CD14-positive monocyte (primary cell): ENCODE results near the gene CPNE4. TPM values are rescaled to one million over a fixed set of nuclear protein-coding genes. Genes with fewer than 3 reads are reported as not detected.

ENCODE experiments used
- DNase-seq, 3 donors: peaks; one replicate each; pipeline ENCODE4 v3.0.0-alpha.2; 2011 to 2022
- H2AFZ ChIP-seq: 2 replicates; pipeline ENCODE4 v1.6.0; 2012; ENCODE audit warnings: mild to moderate bottlenecking, low read depth, low read length, inconsistent platforms; ENCODE audit not compliant: insufficient read depth, poor library complexity, severe bottlenecking
- H3K27ac ChIP-seq, 2 donors: 1 replicate in 1 of 2; 2 replicates in 1 of 2; pipeline ENCODE4 v1.5.1; 2012 to 2013; ENCODE audit warnings: low read length in 2 of 2, control low read depth in 1 of 2, inconsistent platforms in 1 of 2, low read depth in 1 of 2, mild to moderate bottlenecking in 1 of 2
- H3K27me3 ChIP-seq, 2 donors: one replicate each; pipeline versions ENCODE4 v1.6.0 to v1.6.1; 2011 to 2013; ENCODE audit warnings: low read length in 2 of 2; ENCODE audit not compliant: control insufficient read depth in 2 of 2, insufficient read depth in 2 of 2
- H3K36me3 ChIP-seq, 2 donors: replicated peaks in 1 of 2; 1 replicate in 1 of 2; 2 replicates in 1 of 2; pipeline versions ENCODE4 v1.5.1 to v1.6.1; 2012 to 2013; ENCODE audit warnings: low read length in 2 of 2, control low read depth in 1 of 2, inconsistent platforms in 1 of 2, mild to moderate bottlenecking in 1 of 2; ENCODE audit not compliant: insufficient read depth in 2 of 2, control insufficient read depth in 1 of 2
- H3K4me1 ChIP-seq, 2 donors: 1 replicate in 1 of 2; 2 replicates in 1 of 2; pipeline versions ENCODE4 v1.5.1 to v1.6.1; 2012 to 2013; ENCODE audit warnings: low read length in 2 of 2, control low read depth in 1 of 2, inconsistent platforms in 1 of 2, mild to moderate bottlenecking in 1 of 2, moderate library complexity in 1 of 2; ENCODE audit not compliant: insufficient read depth in 2 of 2, control insufficient read depth in 1 of 2
- H3K4me2 ChIP-seq: replicated peaks from 2 replicates; pipeline ENCODE3; 2012; ENCODE audit warnings: low read length, moderate library complexity, mild to moderate bottlenecking; ENCODE audit not compliant: poor library complexity, severe bottlenecking; ENCODE audit errors: extremely low read depth
- H3K4me3 ChIP-seq, 3 experiments: fragments of 200-600 bp in 1 of 3; sonication (generic) in 1 of 3; replicated peaks in 1 of 3; 1 replicate in 2 of 3; 2 replicates in 1 of 3; pipeline ENCODE4 v1.5.1; 2011 to 2013; ENCODE audit warnings: low read length in 3 of 3, mild to moderate bottlenecking in 3 of 3, control low read depth in 2 of 3, low read depth in 2 of 3, inconsistent platforms in 1 of 3, moderate library complexity in 1 of 3
- H3K79me2 ChIP-seq: 2 replicates; pipeline ENCODE4 v1.6.0; 2012; ENCODE audit warnings: mild to moderate bottlenecking, control low read depth, inconsistent platforms, low read length, moderate library complexity; ENCODE audit not compliant: insufficient read depth
- H3K9ac ChIP-seq: 2 replicates; pipeline ENCODE4 v1.6.0; 2017; ENCODE audit warnings: low read length, mild to moderate bottlenecking; ENCODE audit not compliant: insufficient read depth, poor library complexity, severe bottlenecking
- H3K9me3 ChIP-seq, 2 donors: replicated peaks in 1 of 2; 1 replicate in 1 of 2; 2 replicates in 1 of 2; pipeline versions ENCODE4 v1.5.1 to v1.6.1; 2012 to 2013; ENCODE audit warnings: low read length in 2 of 2, control low read depth in 1 of 2; ENCODE audit not compliant: control insufficient read depth in 1 of 2, insufficient read depth in 1 of 2
- H4K20me1 ChIP-seq: 2 replicates; pipeline ENCODE4 v1.6.0; 2012; ENCODE audit warnings: mild to moderate bottlenecking, low read length, control low read depth, moderate library complexity; ENCODE audit not compliant: insufficient read depth
- H3K27ac Mint-ChIP-seq, 7 donors: one replicate each; pipeline ENCODE4 v1.8.0; 2020; ENCODE audit warnings: mild to moderate bottlenecking in 7 of 7, mixed read lengths in 7 of 7, moderate library complexity in 6 of 7, inconsistent platforms in 2 of 7
- H3K27me3 Mint-ChIP-seq, 3 donors: one replicate each; pipeline ENCODE4 v1.8.0; 2021 to 2022; ENCODE audit warnings: low read depth in 3 of 3, mild to moderate bottlenecking in 3 of 3, mixed read lengths in 3 of 3, moderate library complexity in 3 of 3, inconsistent platforms in 1 of 3
- H3K36me3 Mint-ChIP-seq, 2 donors: one replicate each; pipeline ENCODE4 v1.8.0; 2020; ENCODE audit warnings: mixed read lengths in 2 of 2, inconsistent platforms in 1 of 2, mild to moderate bottlenecking in 1 of 2
- H3K4me1 Mint-ChIP-seq: one replicate; pipeline ENCODE4 v1.8.0; 2020; ENCODE audit warnings: mild to moderate bottlenecking, mixed read lengths
- H3K4me3 Mint-ChIP-seq, 2 donors: one replicate each; pipeline ENCODE4 v1.8.0; 2020; ENCODE audit warnings: mild to moderate bottlenecking in 2 of 2, mixed read lengths in 2 of 2, moderate library complexity in 1 of 2
- H3K9me3 Mint-ChIP-seq, 7 donors: one replicate each; pipeline ENCODE4 v1.8.0; 2020 to 2022; ENCODE audit warnings: mixed read lengths in 7 of 7, mild to moderate bottlenecking in 6 of 7, moderate library complexity in 6 of 7, inconsistent platforms in 2 of 7
- CTCF ChIP-seq: fragments of 200-600 bp; IDR thresholded peaks from one replicate; pipeline ENCODE4 v1.8.0; 2022; ENCODE audit warnings: antibody characterized with exemption, mild to moderate bottlenecking
- WGBS: methylation state at CpG from one replicate; pipeline ENCODE4 v1.1.5; 2013; ENCODE audit warnings: missing lambda C conversion rate; ENCODE audit not compliant: insufficient coverage; 5-methylcytosine and 5-hydroxymethylcytosine counted together
- intact Hi-C, 2 donors: fragments of 100-400 bp; cut with micrococcal nuclease; formaldehyde crosslinking; loops; one replicate each; pipeline versions ENCODE4 v1.15.0 to v1.15.1; 2023
- polyA plus RNA-seq, 3 donors: library from polyadenylated mRNA; depleted of rRNA in 1 of 3; unstranded in 2 of 3; stranded (reverse) in 1 of 3; fragments of 300-500 nt in 2 of 3; fragments of >200 nt in 1 of 3; fragmentation: Illumina TruSeq in 2 of 3; gene quantifications; 1 replicate in 2 of 3; 2 replicates in 1 of 3; pipeline ENCODE4 v1.2.3, GENCODE V29; 2012 to 2021

The CPNE4 gene
- polyA plus RNA-seq, 3 donors: not detected

- Mint-ChIP-seq H3K27me3 (peaks cover 7 to 13% (median 7%) of the 10 kb centered on the region in 3 donors), H3K9me3 (no peaks in the 10 kb centered on the region)
- H3K79me2 ChIP-seq: no peaks in the 10 kb centered on the region
These were observed 31.1 kb downstream of the CPNE4 start for GRCh38 chr3:132003685-132004084.

GRCh38 chr3:132001999-132002398 lies 32.8 kb downstream of the CPNE4 start:
- no peak overlapping the region for H3K4me3 Mint-ChIP-seq
- Histone ChIP-seq H3K9me3 (no peaks in the 10 kb centered on the region), H3K4me3 (no peak overlapping the region), H4K20me1 (no peaks in the 10 kb centered on the region), H3K27me3 (peaks cover 3 to 5% of the 10 kb centered on the region in 2 donors), H3K36me3 (no peaks in the 10 kb centered on the region), H3K27ac (no peak overlapping the region), H3K79me2 (no peaks in the 10 kb centered on the region), H2AFZ (no peak overlapping the region), H3K4me1 (no peaks in the 10 kb centered on the region), H3K9ac (no peak overlapping the region), H3K4me2 (no peak overlapping the region)
- peaks cover 7 to 14% (median 7%) of the 10 kb centered on the region in 3 donors for H3K27me3 Mint-ChIP-seq
- TF ChIP-seq CTCF: no peak
- H3K27ac Mint-ChIP-seq: no peak overlapping the region
- peaks cover 2% of the 10 kb centered on the region for H3K4me1 Mint-ChIP-seq
- H3K9me3 Mint-ChIP-seq: peaks cover 0 to 2% (median 0%) of the 10 kb centered on the region in 7 donors
- WGBS: 100% methylated on average over 2 of the region's 2 CpGs
- no peak for DNase-seq
- intact Hi-C loops: no loop called here
- no peaks in the 10 kb centered on the region for H3K36me3 Mint-ChIP-seq

More at GRCh38 chr3:132003685-132004084, 31.1 kb downstream of the CPNE4 start:
- H3K9me3 ChIP-seq: no peaks in the 10 kb centered on the region
- Mint-ChIP-seq H3K4me1 (peaks cover 2% of the 10 kb centered on the region), H3K36me3 (no peaks in the 10 kb centered on the region), H3K27ac (no peak overlapping the region), H3K4me3 (no peak overlapping the region)
- no peaks in the 10 kb centered on the region for H4K20me1 ChIP-seq
- intact Hi-C loops: no loop called here
- H3K27me3 ChIP-seq: peaks cover 3 to 5% of the 10 kb centered on the region in 2 donors
- H3K4me3 ChIP-seq: no peak overlapping the region
- H3K9ac ChIP-seq: no peak overlapping the region
- H2AFZ ChIP-seq: no peak overlapping the region
- H3K4me2 ChIP-seq: no peak overlapping the region
- DNase-seq: no peak
- no peaks in the 10 kb centered on the region for H3K4me1 ChIP-seq
- H3K36me3 ChIP-seq: no peaks in the 10 kb centered on the region
- WGBS: no CpG with 5 or more reads among the region's 1 CpG
- no peak for TF ChIP-seq CTCF
- no peak overlapping the region for H3K27ac ChIP-seq
